GM18873 (cell line): ENCODE measurements around the gene ANKRD27.
"Not testable (repeated sequence)": the region's sequence is repeated elsewhere in the genome, so short reads cannot be mapped to it uniquely, and the experiment has no call there.

ENCODE experiments used
- ATAC-seq: cut with Tn5 transposase; IDR thresholded peaks from one replicate; pipeline ENCODE4 v1.9.1; 2021; ENCODE audit warnings: mild to moderate bottlenecking, moderate library complexity, moderate number of reproducible peaks; ENCODE audit not compliant: unreplicated experiment, low FRiP score

Gene ANKRD27

DNA sequence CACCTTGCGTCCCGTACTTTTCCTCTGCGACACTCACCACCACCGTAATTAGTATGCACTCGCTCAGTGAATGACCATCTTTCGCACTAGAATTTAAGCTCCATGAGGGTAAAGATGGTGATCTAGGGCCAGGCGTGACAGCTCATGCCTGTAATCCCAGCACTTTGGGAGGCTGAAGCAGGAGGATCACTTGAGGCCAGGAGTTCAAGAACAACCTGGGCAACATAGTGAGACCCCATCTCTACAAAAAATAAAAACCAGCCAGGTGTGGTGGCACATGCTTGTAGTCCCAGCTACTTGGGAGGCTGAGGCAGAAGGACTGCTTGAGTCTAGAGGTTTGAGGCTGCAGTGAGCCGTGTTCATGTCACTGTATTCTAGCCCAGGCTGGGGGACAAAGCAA lies 18.6 kb downstream of the ANKRD27 start:
- ATAC-seq, result not testable (repeated sequence)

DNA sequence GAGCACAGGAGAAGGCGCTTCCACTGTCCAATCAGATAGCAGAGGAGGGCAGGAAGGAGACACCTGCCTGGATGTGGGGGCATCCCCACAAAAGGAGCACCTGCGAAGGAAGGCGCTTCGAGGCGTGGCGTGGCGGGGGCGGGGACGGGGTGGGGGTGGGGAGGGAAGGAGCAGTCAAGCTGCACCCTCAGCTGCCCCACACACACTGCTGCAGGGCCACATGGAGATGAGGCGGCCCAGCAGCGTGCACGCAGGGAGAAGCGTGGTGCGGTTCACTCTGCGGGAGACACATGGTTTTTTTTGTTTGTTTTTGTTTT lies 21.4 kb downstream of the ANKRD27 start:
- ATAC-seq, result no peak

DNA sequence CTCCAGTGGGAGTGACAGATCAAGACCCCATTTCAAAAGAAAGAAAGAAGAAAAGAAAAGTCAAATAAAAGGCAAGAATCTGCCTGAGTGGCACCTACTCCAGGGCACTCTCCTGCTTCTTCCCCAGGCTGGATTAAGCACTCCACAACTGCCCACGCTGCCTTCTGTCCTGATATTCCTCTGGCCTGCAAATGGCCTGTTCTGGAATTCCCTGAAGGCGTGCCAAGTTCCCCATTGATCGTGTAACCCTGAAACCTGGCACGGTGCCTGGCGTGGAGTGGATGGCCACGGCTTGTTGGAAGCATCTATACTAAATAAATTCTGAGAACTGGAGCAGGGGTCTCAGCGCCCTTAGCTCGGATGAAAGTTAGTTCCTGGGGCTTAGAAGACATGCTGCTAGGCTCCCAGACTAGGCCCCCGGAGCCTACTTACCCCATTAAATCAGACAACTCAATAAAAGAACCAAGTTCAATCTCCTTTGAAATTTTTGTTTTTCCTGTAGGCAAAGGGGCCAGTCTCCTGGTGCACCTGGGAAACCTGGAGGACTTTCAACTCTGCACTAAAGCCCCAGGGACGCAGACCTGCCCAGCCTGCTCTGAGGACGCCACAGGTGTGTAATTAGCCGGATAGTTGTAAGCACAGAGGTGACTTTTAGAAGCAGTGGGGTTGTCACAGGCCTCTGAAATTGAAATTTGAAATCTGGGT lies 21.9 kb downstream of the ANKRD27 start:
- no peak for ATAC-seq

DNA sequence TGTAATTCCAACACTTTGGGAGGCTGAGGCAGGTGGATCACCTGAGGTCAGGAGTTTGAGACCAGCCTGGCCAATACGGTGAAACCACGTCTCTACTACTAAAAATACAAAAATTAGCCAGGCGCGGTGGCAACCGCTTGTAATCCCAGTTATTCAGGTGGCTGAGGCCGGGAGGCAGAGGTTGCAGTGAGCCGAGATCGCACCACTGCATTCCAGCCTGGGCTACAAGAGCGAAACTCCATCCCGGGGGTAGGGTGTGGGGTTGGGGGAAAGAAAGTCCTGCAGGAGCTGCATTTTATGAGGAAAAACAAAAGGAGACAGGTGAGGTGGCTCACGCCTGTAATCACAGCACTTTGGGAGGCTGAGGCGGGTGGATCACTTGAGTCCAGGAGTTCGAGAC lies 22.6 kb downstream of the ANKRD27 start:
- not testable (repeated sequence) for ATAC-seq

DNA sequence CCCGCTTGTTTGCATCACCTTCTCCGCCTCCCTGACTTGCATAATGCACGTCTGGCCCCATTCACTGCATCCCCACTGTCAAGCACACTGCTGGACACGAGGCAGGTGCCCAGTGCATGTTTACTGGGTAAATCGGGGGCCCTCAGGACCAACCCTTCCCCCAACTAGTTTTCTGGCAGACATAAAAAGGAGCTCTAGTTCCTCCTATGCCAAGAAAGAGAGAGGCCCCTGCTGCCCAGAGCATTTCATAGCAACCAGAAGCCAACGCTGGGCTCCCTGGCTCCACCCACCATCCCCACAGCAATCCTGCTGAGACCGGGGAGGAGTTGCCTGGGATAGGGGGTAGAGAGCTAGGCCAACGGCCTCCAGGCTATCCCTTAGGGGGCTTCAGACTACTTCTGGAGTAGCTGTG lies 23.2 kb downstream of the ANKRD27 start:
- no peak for ATAC-seq

DNA sequence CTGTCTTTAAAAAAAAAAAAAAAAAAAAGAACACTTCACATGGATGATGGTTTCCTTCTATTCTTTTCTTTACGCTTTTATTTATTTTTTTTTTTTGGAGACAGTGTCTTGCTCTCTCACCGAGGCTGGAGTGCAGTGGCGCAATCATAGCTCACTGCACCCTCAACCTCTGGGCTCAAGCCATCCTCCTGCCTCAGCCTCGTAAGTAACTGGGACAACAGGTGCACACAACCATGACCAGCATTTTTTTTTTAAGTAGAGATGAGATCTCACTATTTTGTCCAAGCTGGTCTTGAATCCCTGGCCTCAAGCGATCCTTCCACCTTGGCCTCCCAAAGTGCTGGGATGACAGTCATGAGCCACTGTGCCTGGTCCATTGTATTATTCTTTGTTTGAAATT lies 24.3 kb downstream of the ANKRD27 start:
- no peak for ATAC-seq

DNA sequence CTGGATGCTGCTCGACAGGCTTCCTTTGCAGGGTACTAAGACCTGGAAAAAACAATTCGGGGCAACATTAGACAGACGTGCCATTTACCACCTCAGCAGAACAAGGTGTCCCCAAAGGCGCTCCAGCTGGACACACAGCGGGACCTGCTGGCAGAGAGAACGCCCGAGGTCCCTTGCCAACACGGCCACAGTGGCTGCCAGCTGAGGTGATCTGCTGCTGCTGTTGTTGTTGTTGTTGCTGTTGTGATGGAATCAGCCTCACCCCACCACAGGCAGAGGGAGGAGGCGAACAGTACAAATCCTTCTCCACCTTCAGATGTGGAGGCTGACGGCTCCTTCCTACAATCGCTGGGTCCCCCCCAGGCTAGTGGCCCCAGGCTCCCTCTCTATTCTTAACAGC lies 25.2 kb downstream of the ANKRD27 start:
- ATAC-seq, result no peak

GRCh38 chr19:32647361-32647760 lies 27.6 kb downstream of the ANKRD27 start:
- no peak for ATAC-seq

DNA sequence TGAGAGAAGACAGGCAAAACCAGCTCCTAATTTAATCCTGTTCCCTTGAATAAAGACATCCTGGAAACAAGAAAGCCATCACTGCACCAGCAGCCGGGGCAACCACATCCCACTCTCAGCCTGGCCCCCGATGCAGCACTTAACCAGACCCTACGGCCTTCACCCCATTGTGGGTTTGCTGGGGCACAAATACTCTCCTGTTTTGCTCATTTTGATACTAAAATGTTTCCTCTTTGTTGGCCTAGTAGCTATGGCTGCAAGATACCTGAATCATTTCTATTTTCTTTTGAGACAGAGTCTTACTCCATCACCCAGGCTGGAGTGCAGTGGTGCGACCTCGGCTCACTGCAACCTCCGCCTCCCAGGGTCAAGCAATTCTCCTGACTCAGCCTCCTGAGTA lies 28.4 kb downstream of the ANKRD27 start:
- ATAC-seq, result no peak

DNA sequence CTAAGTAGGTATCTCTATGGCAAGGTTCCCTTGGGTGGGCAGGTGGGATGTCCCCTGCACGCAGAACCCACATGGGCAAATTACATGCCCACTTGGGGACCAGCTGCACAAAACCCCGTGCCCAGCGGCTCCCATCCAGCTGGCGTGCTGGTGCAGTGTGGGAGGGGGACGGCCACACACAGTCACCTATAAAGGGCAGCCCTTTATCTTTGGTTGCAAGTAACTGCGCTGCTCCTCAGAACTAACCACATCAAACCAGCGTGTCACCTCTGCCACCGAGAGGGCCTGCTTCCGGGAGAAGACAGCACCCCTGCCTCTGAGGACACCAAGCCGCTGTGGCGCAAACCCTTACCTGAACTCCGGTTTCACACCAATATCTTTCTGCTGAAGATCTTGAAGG lies 32.2 kb downstream of the ANKRD27 start:
- ATAC-seq, result no peak

DNA sequence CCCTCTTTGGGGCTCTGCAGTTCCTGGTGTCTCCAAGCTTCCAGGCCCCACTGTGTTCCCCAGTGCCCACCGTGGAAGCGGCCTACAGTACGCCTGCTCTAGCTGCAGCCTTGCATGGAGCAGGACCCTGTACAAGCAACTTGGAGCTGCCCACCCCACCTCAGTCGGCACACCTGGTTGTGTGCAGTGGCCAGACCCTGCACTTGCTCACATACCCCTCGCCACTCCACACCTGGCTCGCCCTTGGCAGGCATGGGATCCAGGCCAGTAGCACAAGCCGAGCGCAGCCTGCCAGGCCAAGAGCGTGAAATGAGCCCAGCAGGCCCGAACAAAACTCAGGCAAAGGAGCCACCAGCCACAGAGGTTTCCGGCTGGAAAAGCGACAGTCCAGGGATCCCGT lies 36.4 kb downstream of the ANKRD27 start:
- ATAC-seq, result no peak

GRCh38 chr19:32637480-32637879 lies 37.5 kb downstream of the ANKRD27 start:
- no peak for ATAC-seq

DNA sequence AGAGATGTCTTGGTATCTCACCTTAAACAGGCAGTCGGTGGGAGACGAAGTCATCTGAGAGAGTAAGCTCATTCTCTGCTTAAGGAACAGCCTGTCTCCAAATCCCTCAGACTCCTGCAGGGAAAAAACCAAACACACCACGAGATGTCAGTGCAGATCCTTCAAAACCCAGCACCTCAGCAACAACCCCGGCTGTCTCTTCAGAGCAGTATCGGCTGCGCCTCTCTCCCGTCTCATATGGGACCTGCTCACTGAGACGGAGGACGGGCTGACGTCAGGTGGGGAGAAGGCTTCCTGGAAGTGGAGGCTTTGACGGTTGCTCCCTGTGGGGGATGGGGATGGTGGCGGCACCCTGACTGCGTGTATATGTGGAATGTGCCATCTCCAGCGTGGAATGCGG lies 43.6 kb downstream of the ANKRD27 start:
- ATAC-seq, result no peak

GRCh38 chr19:32630338-32630737 lies 44.6 kb downstream of the ANKRD27 start:
- no peak for ATAC-seq

DNA sequence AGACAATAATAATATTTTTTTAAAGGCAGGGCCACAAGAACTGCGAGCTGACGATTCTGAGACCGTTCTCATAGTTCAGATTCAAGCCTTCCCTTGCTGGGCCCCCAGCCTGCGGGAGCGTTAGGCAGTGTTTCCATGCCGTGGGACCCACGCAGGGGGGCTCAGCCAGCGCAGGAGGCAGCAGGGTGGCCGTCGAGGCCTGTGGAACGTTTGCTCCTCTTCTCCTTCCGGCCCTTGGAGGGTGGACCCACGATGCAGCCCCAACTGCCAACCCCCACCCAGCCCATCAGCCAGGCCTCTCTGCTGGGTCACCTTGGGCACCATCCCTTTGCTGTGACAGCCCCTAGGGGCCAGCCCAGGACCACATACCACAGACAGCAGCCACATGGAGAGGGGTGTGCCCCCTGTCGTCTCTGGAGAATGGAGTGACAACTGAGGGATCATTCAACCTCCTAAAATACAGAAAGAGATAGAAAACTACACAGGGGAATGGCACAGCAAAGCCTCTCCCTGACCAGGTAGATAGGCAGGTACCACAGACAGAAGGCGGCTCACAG lies 47.2 kb downstream of the ANKRD27 start:
- no peak for ATAC-seq

- ATAC-seq, result no peak
Measured at GRCh38 chr19:32626969-32627368, 48.0 kb downstream of the ANKRD27 start.

GRCh38 chr19:32624410-32624809 lies 50.6 kb downstream of the ANKRD27 start:
- ATAC-seq, result no peak

DNA sequence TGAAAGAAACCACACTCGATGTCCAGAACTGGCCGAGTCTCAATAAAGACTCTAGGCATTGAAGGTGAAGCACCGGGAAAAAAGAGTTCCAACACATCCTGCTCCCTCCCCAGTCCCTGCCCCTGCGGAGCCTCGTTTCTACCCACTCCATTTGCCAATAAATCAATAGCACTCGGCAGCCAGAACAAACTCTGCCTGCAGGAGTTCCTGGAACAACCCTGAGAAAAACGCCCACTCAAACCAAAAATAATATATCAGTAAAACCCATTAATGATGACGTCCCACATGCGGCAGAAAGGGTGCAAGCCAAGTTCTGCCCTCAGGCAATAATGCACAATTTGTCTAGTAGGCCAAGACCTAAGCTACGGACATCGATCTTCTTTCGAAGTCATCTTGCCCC lies 53.0 kb downstream of the ANKRD27 start:
- no peak for ATAC-seq

GRCh38 chr19:32619051-32619685 lies 55.8 kb downstream of the ANKRD27 start:
- no peak for ATAC-seq

DNA sequence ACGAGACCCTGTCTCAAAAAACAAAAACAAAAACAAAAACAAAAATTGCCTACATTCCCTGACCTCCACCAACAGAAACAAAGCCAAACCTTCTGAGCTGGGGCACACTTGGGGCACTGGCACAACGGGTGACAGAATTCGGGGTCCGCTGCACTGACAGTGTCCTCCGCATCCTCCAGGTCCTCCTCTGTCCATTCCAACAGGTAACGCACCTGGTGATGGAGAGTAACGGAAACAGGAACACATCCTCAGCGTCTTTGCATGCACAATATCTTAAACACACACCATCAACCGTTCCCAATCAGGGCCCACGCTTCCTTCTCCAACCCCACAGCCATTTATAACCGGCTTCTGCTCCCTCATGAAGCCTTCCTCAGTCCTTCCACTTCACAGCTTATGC lies 59.4 kb downstream of the ANKRD27 start:
- no peak for ATAC-seq

DNA sequence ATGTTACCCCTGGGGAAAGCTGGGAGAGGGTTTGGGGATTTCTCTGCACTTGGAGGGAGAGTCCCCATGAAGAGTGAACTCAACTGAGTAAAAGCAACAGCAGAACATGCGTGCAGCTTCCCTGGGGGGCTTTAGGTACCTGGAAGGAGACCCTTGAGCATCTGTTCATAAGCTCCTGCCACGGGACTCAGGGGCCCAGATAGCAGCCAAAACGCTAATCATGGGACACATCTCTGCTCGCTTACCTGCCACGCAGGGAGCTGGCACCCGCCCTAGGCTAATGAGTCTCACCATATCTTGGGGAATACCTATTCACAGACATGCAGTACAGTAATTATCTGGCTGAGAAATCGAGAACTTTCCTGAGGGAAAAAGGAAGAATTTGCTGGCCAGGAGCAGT lies 60.1 kb downstream of the ANKRD27 start:
- no peak for ATAC-seq

DNA sequence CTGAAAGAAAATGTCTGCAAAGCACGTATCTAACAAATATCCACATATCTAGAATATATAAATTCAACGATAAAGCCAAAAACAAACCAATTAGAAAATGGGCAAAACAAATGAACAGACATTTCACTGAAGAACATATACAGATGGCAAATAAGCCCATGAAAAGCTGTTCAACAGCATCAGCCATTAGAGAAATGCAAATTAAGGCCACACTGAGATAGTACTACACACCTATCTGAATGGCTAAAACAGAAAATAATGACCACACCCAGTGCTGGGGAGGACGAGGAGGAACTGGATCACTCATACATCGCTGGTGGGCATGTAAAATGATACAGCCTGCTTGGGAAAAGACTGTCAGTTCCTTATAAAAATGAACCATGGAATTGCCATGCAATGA lies 62.0 kb downstream of the ANKRD27 start:
- no peak for ATAC-seq
